Astrocyte of the spinal cord (primary cell): ENCODE results near the gene FSTL1.

ENCODE experiments used
- DNase-seq: peaks from one replicate; pipeline ENCODE4 v3.0.0; 2011; ENCODE audit warnings: low read depth, low spot score
- H3K4me3 ChIP-seq: 2 replicates; pipeline ENCODE4 v1.5.1; 2011; ENCODE audit warnings: low read depth, mild to moderate bottlenecking, low read length, moderate library complexity
- CTCF ChIP-seq: IDR thresholded peaks from 2 replicates; pipeline ENCODE4 v1.5.1; 2012; ENCODE audit warnings: low read depth, mild to moderate bottlenecking, low read length, inconsistent platforms
- in situ Hi-C: cut with HindIII; loops from 2 replicates; pipeline ENCODE4 v1.10.0; 2017; ENCODE audit warnings: low sequenced_read_pairs

Gene FSTL1

GRCh38 chr3:120450600-120451271, at the start of gene FSTL1:
TSS of gene FSTL1 (minus strand) at chr3:120450992. CDS start at chr3:120450746, 246 bp downstream.
- peak within 1 kb of the TSS; percentile 82 for H3K4me3 ChIP-seq
- peak; percentile 82 for DNase-seq

GRCh38 chr3:120498556-120499346, 48.0 kb upstream of the FSTL1 start:
- in situ Hi-C loops: no loop called here

More at GRCh38 chr3:120450600-120451271, at the start of gene FSTL1:
- TF ChIP-seq CTCF: no peak
- in situ Hi-C loops: no loop called here

GRCh38 chr3:120497818-120498217, 47.0 kb upstream of the FSTL1 start:
- no peak for TF ChIP-seq CTCF
- in situ Hi-C loops: no loop called here
- peak; percentile 36 for DNase-seq
- H3K4me3 ChIP-seq: no peak overlapping the region

More at GRCh38 chr3:120498556-120499346, 48.0 kb upstream of the FSTL1 start:
- DNase-seq: peak; percentile 96
- no peak overlapping the region for H3K4me3 ChIP-seq
- no peak for TF ChIP-seq CTCF

GRCh38 chr3:120497336-120497735, 46.5 kb upstream of the FSTL1 start:
- peak; percentile 98 for DNase-seq
- in situ Hi-C loops: no loop called here
- no peak overlapping the region for H3K4me3 ChIP-seq
- TF ChIP-seq CTCF: no peak

GRCh38 chr3:120496278-120497002, 45.6 kb upstream of the FSTL1 start:
- H3K4me3 ChIP-seq: no peak overlapping the region
- peak; percentile 76 for DNase-seq
- in situ Hi-C loops: no loop called here
- TF ChIP-seq CTCF: no peak

GRCh38 chr3:120495809-120496208, 45.0 kb upstream of the FSTL1 start:
- in situ Hi-C loops: no loop called here
- H3K4me3 ChIP-seq: no peak overlapping the region
- no peak for TF ChIP-seq CTCF
- no peak for DNase-seq
